Measurements from ENCODE around the gene LY6G5C.

The LY6G5C gene

DNA sequence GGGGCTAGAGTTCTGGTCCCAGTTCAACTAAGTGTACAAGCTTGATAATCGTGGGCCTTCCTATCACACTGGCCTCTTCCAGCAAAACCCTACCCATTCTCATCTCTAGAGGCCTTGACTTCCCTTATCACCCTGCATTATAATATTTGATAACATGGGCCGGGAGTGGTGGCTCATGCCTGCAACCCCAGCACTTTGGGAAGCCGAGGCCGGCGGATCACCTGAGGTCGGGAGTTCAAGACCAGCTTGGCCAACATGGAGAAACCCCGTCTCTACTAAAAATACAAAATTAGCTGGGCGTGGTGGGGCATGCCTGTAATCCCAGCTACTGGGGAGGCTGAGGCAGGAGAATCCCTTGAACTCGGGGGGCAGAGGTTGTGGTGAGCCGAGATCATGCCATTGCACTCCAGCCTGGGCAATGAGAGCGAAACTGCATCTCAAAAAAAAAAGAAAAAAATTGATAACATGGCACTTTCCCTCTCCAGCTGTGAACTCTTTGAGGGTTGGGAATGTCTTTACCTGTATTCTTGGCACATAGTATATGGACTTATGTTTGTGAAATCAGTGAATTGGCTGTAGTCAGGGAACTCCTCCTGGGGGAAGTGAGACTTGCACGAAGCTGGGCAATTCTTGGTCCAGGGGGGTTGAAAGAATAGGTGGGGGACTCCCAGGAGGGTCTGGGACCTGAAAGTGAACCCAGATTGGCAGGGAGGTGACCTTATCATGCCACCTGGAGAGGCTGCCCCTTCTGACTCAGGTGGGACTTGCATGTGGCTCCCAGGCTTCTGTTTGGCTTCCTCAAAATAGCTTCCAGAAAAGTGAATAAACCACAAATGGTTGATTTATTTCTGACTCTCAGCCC lies 19.4 kb downstream of the LY6G5C start:
- no peaks in the 10 kb centered on the region for H3K9me3 ChIP-seq
- H3K4me3 ChIP-seq (ENCODE audit: low read depth, low read length), result peak overlapping the region; percentile 85
- peaks cover 8% of the 10 kb centered on the region for H3K36me3 ChIP-seq
- TF ChIP-seq, protein P1, sequence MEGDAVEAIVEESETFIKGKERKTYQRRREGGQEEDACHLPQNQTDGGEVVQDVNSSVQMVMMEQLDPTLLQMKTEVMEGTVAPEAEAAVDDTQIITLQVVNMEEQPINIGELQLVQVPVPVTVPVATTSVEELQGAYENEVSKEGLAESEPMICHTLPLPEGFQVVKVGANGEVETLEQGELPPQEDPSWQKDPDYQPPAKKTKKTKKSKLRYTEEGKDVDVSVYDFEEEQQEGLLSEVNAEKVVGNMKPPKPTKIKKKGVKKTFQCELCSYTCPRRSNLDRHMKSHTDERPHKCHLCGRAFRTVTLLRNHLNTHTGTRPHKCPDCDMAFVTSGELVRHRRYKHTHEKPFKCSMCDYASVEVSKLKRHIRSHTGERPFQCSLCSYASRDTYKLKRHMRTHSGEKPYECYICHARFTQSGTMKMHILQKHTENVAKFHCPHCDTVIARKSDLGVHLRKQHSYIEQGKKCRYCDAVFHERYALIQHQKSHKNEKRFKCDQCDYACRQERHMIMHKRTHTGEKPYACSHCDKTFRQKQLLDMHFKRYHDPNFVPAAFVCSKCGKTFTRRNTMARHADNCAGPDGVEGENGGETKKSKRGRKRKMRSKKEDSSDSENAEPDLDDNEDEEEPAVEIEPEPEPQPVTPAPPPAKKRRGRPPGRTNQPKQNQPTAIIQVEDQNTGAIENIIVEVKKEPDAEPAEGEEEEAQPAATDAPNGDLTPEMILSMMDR (IDR thresholded peaks at IDR 0.05; ENCODE audit: low read depth, low read length), result no peak
- H3K4me1 ChIP-seq, result no peaks in the 10 kb centered on the region
- no peak for DNase-seq
- H3K27me3 ChIP-seq, result no peaks in the 10 kb centered on the region

DNA sequence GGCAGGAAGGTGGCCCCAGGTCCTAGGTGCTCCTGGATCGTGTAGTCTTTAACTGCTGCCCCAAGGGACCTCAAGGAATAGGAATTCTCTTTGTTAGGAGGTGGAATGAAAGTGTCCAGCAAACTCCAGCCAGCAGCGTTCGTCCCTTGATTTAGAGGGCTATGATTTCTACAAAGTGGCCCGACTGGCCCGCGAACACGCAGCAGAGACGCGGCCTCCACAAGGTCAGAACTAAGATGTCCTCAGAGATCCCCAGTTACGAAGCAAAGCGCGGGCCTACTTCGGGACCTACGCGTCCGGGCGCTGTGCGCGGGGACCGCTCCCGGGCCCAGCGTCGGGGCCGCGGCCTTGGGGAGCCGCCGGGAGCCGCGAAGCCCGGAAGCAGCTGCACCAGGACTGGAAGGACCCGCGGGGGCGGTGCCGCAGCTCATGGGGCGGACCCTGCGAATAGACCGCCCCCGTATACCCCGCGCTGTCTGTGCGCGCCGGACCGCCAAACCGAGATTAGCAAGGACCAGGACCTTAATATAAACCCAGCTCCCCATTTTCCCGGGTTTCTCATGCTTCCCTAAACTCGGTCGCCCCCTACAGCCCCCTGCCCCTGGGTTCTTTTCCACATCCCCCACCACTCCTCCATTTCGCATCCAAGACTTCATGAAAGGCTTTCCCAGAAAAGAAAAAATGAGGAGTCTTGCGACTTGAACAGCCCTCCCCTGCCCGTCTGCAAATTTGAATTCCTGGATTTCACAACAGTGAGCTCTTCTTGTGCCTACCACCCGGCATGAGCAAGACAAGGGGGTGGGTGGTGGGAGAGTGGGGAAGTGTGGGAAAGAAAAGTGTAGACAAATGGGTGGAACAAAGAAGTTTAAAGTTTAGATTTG lies 20.2 kb downstream of the LY6G5C start, which contains the start of gene C6orf47:
Gene C6orf47 (minus strand): TSS at position 398 of the 881 bp plus-strand sequence. CDS start 831 bp downstream, outside the sequence.
- Histone ChIP-seq H3K4me3 (ENCODE audit: low read depth, low read length) (peak within 1 kb of the TSS; percentile 85), H3K27me3 (no peaks in the 10 kb centered on the region), H3K9me3 (no peaks in the 10 kb centered on the region), H3K4me1 (no peaks in the 10 kb centered on the region), H3K36me3 (peaks cover 8% of the 10 kb centered on the region)
- DNase-seq, result peak; percentile 91
- TF ChIP-seq, protein P1 (IDR thresholded peaks at IDR 0.05; ENCODE audit: low read depth, low read length), result no peak

DNA sequence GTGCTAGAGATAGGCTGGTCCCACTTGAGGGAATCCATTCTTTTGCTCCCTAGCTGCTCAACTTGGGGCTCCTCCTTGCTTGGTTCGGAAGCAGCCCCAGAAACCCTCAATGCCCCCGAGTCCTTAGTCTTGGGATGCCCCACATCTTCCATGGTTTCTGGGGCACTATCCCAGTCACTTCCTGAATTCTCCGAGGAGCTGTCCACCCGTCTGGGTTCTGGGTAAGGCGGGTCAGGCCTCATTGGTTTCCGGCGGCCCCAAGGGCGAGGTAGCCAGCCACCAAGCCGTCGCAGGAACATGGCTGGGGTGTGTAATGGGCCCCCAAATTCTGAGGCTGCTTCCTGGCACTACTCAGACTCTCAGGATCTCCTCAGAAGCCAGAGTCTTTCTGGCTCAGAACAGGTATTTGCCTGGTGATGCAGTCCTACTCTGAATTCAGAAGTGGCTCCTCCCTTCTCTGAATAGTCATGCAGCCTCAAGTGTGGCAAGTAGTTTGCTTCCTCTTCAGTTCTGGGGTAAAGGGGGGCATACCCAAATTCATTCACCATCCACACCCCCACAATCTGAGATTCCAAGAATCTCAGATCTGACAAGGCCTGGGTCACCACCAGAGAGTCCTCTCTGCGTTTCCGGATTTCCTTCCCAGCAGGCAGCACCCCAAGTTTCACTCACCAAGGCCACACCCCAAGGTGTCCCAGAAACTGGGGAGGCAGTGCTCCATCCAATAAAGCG lies 21.1 kb downstream of the LY6G5C start:
- Histone ChIP-seq H3K4me1 (no peaks in the 10 kb centered on the region), H3K9me3 (no peaks in the 10 kb centered on the region), H3K36me3 (peaks cover 8% of the 10 kb centered on the region), H3K4me3 (ENCODE audit: low read depth, low read length) (peak overlapping the region; percentile 85), H3K27me3 (no peaks in the 10 kb centered on the region)
- DNase-seq, result no peak
- TF ChIP-seq, protein P1 (IDR thresholded peaks at IDR 0.05; ENCODE audit: low read depth, low read length), result no peak

DNA sequence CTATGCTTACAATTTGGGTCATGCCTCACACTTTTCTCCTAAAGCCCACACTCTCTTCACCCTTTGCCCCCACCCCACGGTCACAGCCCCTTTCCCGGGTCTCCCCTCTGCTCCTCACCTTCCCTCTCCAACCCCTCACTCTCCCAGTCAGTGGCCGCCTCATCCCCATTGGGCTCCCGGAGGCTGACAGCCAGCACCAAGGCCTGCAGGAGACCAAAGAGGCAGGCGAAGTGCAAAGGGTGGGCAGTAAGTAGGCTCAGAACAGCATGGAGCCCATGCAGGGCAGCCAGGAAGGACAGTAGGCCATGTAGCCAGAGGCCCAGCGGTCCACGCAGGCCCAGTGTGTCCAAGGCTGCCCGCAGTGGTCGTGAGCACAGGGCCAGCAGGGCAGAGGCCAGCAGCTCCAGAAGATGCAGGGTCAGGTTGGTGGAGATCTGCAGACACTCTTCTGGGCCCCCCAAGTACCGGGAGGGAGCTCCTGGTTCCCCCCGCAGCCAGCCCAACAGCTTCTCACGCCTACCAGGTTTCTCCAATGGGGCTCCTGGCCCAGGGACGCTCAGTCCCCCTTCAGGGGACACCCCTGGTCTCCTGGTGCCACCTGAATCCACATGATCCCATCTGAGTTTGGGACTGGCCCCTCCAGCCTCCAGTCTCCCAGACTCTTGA lies 21.8 kb downstream of the LY6G5C start:
- peaks cover 8% of the 10 kb centered on the region for H3K36me3 ChIP-seq
- H3K27me3 ChIP-seq, result no peaks in the 10 kb centered on the region
- H3K9me3 ChIP-seq, result no peaks in the 10 kb centered on the region
- DNase-seq, result no peak
- TF ChIP-seq, protein P1 (IDR thresholded peaks at IDR 0.05; ENCODE audit: low read depth, low read length), result no peak
- no peaks in the 10 kb centered on the region for H3K4me1 ChIP-seq
- H3K4me3 ChIP-seq (ENCODE audit: low read depth, low read length), result peak overlapping the region; percentile 85

DNA sequence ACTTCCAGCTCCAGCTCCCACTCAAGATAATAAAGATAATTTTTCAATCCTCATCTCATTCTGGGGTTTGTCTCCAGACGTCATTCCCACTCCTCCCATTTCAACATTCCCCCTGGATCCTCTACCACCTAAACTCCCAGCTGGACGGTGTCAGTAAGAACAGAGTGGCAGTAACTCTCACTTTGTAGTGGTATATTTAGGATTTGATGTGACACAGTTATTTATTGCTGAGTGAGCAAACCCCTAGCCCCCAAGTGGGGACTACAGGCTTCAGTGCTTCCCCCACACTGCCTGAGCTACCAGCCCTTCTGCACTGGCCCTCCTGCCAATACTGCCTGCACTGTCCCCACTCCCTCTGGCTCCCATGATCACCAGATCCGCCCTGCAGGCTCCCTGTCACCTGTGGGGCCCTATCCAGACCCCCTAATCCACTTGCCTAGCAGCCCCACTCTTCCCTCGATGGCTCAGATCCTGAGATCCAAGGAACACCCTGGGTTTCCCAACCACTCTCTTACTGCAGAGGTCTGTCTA lies 22.6 kb downstream of the LY6G5C start:
- Histone ChIP-seq H3K9me3 (no peaks in the 10 kb centered on the region), H3K4me3 (ENCODE audit: low read depth, low read length) (no peak overlapping the region; the same call in 1 of the 2 replicates), H3K4me1 (no peaks in the 10 kb centered on the region), H3K36me3 (peaks cover 1% of the 10 kb centered on the region; the same call in 1 of the 2 replicates), H3K27me3 (no peaks in the 10 kb centered on the region)
- TF ChIP-seq, protein P1 (IDR thresholded peaks at IDR 0.05; ENCODE audit: low read depth, low read length), result no peak
- DNase-seq, result no peak
